PC-9 (cell line): ENCODE data around the gene IFIT5. TPM values are rescaled to one million over a fixed set of nuclear protein-coding genes. Genes with fewer than 3 reads are reported as not detected.

Source experiments
- BruUV-seq: library from RNA; stranded (reverse); fragments of 400-500 nt; replicated peaks from 2 replicates; lab custom pipeline; 2021; lab: Mats Ljungman, UMichigan
- CTCF ChIA-PET: fragments of 300-600 bp; sonication (Branson Sonifier 250); formaldehyde crosslinking; loops from one replicate; lab custom pipeline; 2022; ENCODE audit warnings: antibody characterized with exemption; lab: Charles Lee
- POLR2A ChIA-PET: fragments of 300-600 bp; sonication (Branson Sonifier 250); formaldehyde crosslinking; loops from one replicate; lab custom pipeline; 2022; ENCODE audit warnings: antibody characterized with exemption; ENCODE audit not compliant: unreplicated experiment; lab: Charles Lee
- DNase-seq, 2 experiments: peaks; one replicate each; pipeline versions ENCODE4 v3.0.0 to v3.0.0-alpha.2; 2015 to 2022; ENCODE audit warnings: mixed read lengths in 1 of 2
- H2AFZ ChIP-seq: fragments of 200-600 bp; sonication (generic); 2 replicates; pipeline ENCODE4 v1.8.1; 2017; ENCODE audit warnings: antibody characterized with exemption
- H3F3A ChIP-seq: fragments of 200-600 bp; sonication (generic); 2 replicates; pipeline ENCODE4 v1.8.1; 2017; ENCODE audit warnings: antibody characterized with exemption, mild to moderate bottlenecking, low read depth; ENCODE audit not compliant: insufficient read depth
- H3K27ac ChIP-seq: fragments of 200-600 bp; sonication (generic); 2 replicates; pipeline ENCODE4 v1.6.1; 2016; ENCODE audit warnings: mixed run types
- H3K27me3 ChIP-seq: fragments of 200-600 bp; sonication (generic); 2 replicates; pipeline ENCODE4 v1.6.1; 2016; ENCODE audit warnings: low read depth, mixed run types; ENCODE audit not compliant: insufficient read depth
- H3K36me3 ChIP-seq: fragments of 200-600 bp; sonication (generic); 2 replicates; pipeline ENCODE4 v1.6.1; 2016; ENCODE audit warnings: low read depth, mixed run types
- H3K4me1 ChIP-seq: fragments of 200-600 bp; sonication (generic); replicated peaks from 2 replicates; pipeline ENCODE4 v1.6.1; 2016; ENCODE audit warnings: mixed run types; ENCODE audit not compliant: insufficient read depth
- H3K4me2 ChIP-seq: fragments of 200-600 bp; sonication (generic); 2 replicates; pipeline ENCODE4 v1.6.1; 2017; ENCODE audit warnings: mixed run types
- H3K4me3 ChIP-seq: fragments of 200-600 bp; sonication (generic); 2 replicates; pipeline ENCODE4 v1.6.1; 2016; ENCODE audit warnings: mixed run types
- H3K79me2 ChIP-seq: fragments of 200-600 bp; sonication (generic); 2 replicates; pipeline ENCODE4 v1.6.1; 2017; ENCODE audit warnings: low read depth, mixed run types
- H3K9me2 ChIP-seq: fragments of 200-600 bp; sonication (generic); 2 replicates; pipeline ENCODE4 v1.8.1; 2017; ENCODE audit warnings: mild to moderate bottlenecking; ENCODE audit not compliant: insufficient read depth
- H3K9me3 ChIP-seq: fragments of 200-600 bp; sonication (generic); 2 replicates; pipeline ENCODE4 v1.8.1; 2016; ENCODE audit warnings: low read depth; ENCODE audit not compliant: insufficient read depth
- H4K20me1 ChIP-seq: fragments of 200-600 bp; sonication (generic); 2 replicates; pipeline ENCODE4 v1.8.1; 2017; ENCODE audit not compliant: insufficient read depth
- CTCF ChIP-seq: fragments of 200-600 bp; sonication (generic); conservative IDR thresholded peaks from 2 replicates; pipeline ENCODE4 v1.6.1; 2017; ENCODE audit warnings: mixed run types, antibody characterized with exemption, mild to moderate bottlenecking, moderate library complexity
- EZH2 ChIP-seq: fragments of 200-600 bp; sonication (generic); IDR thresholded peaks from 2 replicates; pipeline ENCODE4 v1.8.0; 2017; ENCODE audit warnings: antibody characterized with exemption, low read depth
- intact Hi-C: fragments of 100-400 bp; cut with micrococcal nuclease; formaldehyde crosslinking; loops from one replicate; pipeline ENCODE4 v1.10.0; 2022; ENCODE audit not compliant: unreplicated experiment
- total RNA-seq: library from RNA; stranded (reverse); gene quantifications from 2 replicates; pipeline ENCODE4 v1.2.3, GENCODE V29; 2021

Gene IFIT5
- total RNA-seq, 1 experiment from 2014 or later, result 1.9 TPM

- peak overlapping the region; percentile 44 for H3K4me2 ChIP-seq
- H3K36me3 ChIP-seq, result no peaks in the 10 kb centered on the region
- H3K9me2 ChIP-seq, result no peaks in the 10 kb centered on the region
- ChIA-PET CTCF (interaction anchor here (0.8 to 1.9 kb wide), 4 partner anchors 14 to 98 kb away, joined by 3 to 6 read pairs (median 4); no protein-coding TSS in a partner anchor), POLR2A (interaction anchor here (0.5 to 1.0 kb wide), 2 partner anchors 15 to 177 kb away, joined by 4 to 6 read pairs; no protein-coding TSS in a partner anchor)
- no peak overlapping the region for H3K4me3 ChIP-seq
- peaks cover 30% of the 10 kb centered on the region for H3K4me1 ChIP-seq
- H2AFZ ChIP-seq, result 0 out of 2 replicates have a peak overlapping the region, but pooled peaks have one; percentile 36
- peak overlapping the region; percentile 20; the same call in 1 of the 2 replicates for H3K27ac ChIP-seq
- H3K79me2 ChIP-seq, result no peaks in the 10 kb centered on the region
- H3K9me3 ChIP-seq, result no peaks in the 10 kb centered on the region
- intact Hi-C loops, result loop anchor here (1.0 to 2.0 kb wide), 4 partner anchors 40 to 235 kb away; partner anchors contain the start of gene KIF20B
- no TSS peak for BruUV-seq
- peak; percentile 69 to 91 for DNase-seq
- H3K27me3 ChIP-seq, result no peaks in the 10 kb centered on the region
- TF ChIP-seq EZH2 (no peak), CTCF (peak; percentile 55)
- peaks cover 17% of the 10 kb centered on the region; the same call in 1 of the 2 replicates for H3F3A ChIP-seq
- no peaks in the 10 kb centered on the region for H4K20me1 ChIP-seq
These were observed 52.2 kb downstream of the IFIT5 start for GRCh38 chr10:89466599-89467035.

- H3K4me3 ChIP-seq, result no peak overlapping the region
- no peak overlapping the region for H3K27ac ChIP-seq
- POLR2A ChIA-PET, result interaction anchor here (0.7 kb wide), 1 partner anchor 1395 kb away, joined by 4 read pairs; no protein-coding TSS in a partner anchor
- intact Hi-C loops, result no loop called here
- H3K79me2 ChIP-seq, result no peaks in the 10 kb centered on the region
- no peaks in the 10 kb centered on the region for H3K36me3 ChIP-seq
- H4K20me1 ChIP-seq, result no peaks in the 10 kb centered on the region
- H3K9me2 ChIP-seq, result no peaks in the 10 kb centered on the region
- H2AFZ ChIP-seq, result no peak overlapping the region
- H3F3A ChIP-seq, result peaks cover 17% of the 10 kb centered on the region; the same call in 1 of the 2 replicates
- no peak overlapping the region for H3K4me2 ChIP-seq
- H3K4me1 ChIP-seq, result peaks cover 30% of the 10 kb centered on the region
- CTCF ChIA-PET, result no interaction called here
- H3K9me3 ChIP-seq, result no peaks in the 10 kb centered on the region
- TF ChIP-seq EZH2 (no peak), CTCF (no peak)
- BruUV-seq, result no TSS peak
- H3K27me3 ChIP-seq, result no peaks in the 10 kb centered on the region
- DNase-seq, result no peak
These were observed 54.0 kb downstream of the IFIT5 start for GRCh38 chr10:89468191-89468965.

- no peak overlapping the region for H3K4me3 ChIP-seq
- CTCF ChIA-PET, result no interaction called here
- no peaks in the 10 kb centered on the region for H3K79me2 ChIP-seq
- H4K20me1 ChIP-seq, result no peaks in the 10 kb centered on the region
- no peak overlapping the region for H3K27ac ChIP-seq
- H3F3A ChIP-seq, result peaks cover 17% of the 10 kb centered on the region; the same call in 1 of the 2 replicates
- no peaks in the 10 kb centered on the region for H3K27me3 ChIP-seq
- H3K4me1 ChIP-seq, result peaks cover 30% of the 10 kb centered on the region
- TF ChIP-seq EZH2, result no peak
- TF ChIP-seq CTCF, result no peak
- H3K36me3 ChIP-seq, result no peaks in the 10 kb centered on the region
- intact Hi-C loops, result no loop called here
- H2AFZ ChIP-seq, result no peak overlapping the region
- no peaks in the 10 kb centered on the region for H3K9me3 ChIP-seq
- POLR2A ChIA-PET, result no interaction called here
- no peak overlapping the region for H3K4me2 ChIP-seq
- H3K9me2 ChIP-seq, result no peaks in the 10 kb centered on the region
- no peak for DNase-seq
- BruUV-seq, result no TSS peak
These were observed 55.1 kb downstream of the IFIT5 start for GRCh38 chr10:89469517-89469916.

Other genes starting within 250 kb of the IFIT5 start
- not detected in 2 replicates for gene CH25H, start 207.3 kb upstream of the IFIT5 start, total RNA-seq
- gene LIPA, start 162.8 kb upstream of the IFIT5 start, total RNA-seq, result 32.4 and 45.2 TPM in 2 replicates
- gene IFIT2, start 112.5 kb upstream of the IFIT5 start, total RNA-seq, result 3.6 and 4.4 TPM in 2 replicates
- gene IFIT3, start 86.6 kb upstream of the IFIT5 start, total RNA-seq, result 6.2 and 7.2 TPM in 2 replicates
- gene IFIT1B, start 36.5 kb upstream of the IFIT5 start, total RNA-seq, result not detected in 2 replicates
- gene IFIT1, start 21.9 kb upstream of the IFIT5 start, total RNA-seq, result 3.4 TPM in 2 replicates
- gene SLC16A12, start 121.0 kb downstream of the IFIT5 start, total RNA-seq, result 0.65 and 0.74 TPM in 2 replicates
- gene PANK1, start 230.7 kb downstream of the IFIT5 start, total RNA-seq, result 5.7 and 8.1 TPM in 2 replicates